OCI-LY3 (cell line): ENCODE data around the gene DNAH14.

Experiments
- CTCF ChIP-seq: fragments of 200-600, 300-600 bp; sonication (generic); IDR thresholded peaks from 2 replicates; pipeline ENCODE4 v1.5.1; 2014; ENCODE audit warnings: antibody characterized with exemption, low read length, low read depth
- EZH2phosphoT487 ChIP-seq: fragments of 200-600 bp; shearing (Covaris generic); IDR thresholded peaks from 2 replicates; pipeline ENCODE4 v1.6.1; 2018; ENCODE audit warnings: antibody characterized with exemption, mixed run types, low read depth

- TF ChIP-seq EZH2phosphoT487 (no peak), CTCF (no peak)
Observed at GRCh38 chr1:225021037-225021436, 91.6 kb downstream of the DNAH14 start.
